SKM-1 treated with dmso at 0.1 percent for 144 hours (cell line): Measurements from ENCODE around the gene AMOTL1.

Source experiments
- DNase-seq: peaks from one replicate; lab custom pipeline; 2025; ENCODE audit not compliant: unreplicated experiment; lab: John Stamatoyannopoulos, UW

AMOTL1 gene

GRCh38 chr11:94814272-94814976 lies 46.3 kb downstream of the AMOTL1 start:
- DNase-seq = no peak

GRCh38 chr11:94815705-94816344 lies 47.7 kb downstream of the AMOTL1 start:
- DNase-seq = no peak

- no peak for DNase-seq
Observed at GRCh38 chr11:94820480-94820879, 52.3 kb downstream of the AMOTL1 start.

DNA sequence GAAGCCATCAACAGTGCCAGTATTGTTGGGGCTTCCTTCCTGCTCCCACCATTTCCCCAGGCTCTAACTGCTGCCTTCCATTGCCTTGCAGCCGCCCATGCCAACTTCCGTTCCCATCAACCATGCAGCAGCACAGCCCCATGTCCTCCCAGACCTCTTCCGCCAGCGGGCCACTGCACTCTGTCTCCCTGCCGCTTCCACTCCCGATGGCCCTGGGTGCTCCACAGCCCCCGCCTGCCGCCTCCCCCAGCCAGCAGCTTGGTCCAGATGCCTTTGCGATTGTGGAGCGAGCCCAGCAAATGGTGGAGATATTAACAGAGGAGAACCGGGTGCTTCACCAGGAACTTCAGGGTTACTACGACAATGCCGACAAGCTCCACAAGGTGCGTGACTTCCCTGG lies 53.3 kb downstream of the AMOTL1 start:
- no peak for DNase-seq

DNA sequence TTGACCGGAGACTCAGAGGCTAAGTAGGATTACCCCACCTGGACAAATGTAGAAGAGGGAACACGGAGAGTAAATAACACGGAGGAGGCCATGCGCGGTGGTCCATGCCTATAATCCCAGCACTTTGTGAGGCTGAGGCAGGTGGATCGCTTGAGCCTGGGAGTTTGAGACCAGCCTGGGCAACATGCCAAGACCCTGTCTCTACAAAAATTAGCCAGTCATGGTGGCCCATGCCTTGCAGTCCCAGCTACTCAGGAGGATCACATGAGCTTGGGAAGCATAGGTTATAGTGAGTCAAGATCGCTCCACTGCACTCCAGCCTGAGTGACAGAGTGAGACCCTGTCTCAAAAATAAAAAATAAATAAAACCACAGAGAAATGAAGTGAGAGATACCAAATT lies 53.9 kb downstream of the AMOTL1 start:
- DNase-seq = no peak

DNA sequence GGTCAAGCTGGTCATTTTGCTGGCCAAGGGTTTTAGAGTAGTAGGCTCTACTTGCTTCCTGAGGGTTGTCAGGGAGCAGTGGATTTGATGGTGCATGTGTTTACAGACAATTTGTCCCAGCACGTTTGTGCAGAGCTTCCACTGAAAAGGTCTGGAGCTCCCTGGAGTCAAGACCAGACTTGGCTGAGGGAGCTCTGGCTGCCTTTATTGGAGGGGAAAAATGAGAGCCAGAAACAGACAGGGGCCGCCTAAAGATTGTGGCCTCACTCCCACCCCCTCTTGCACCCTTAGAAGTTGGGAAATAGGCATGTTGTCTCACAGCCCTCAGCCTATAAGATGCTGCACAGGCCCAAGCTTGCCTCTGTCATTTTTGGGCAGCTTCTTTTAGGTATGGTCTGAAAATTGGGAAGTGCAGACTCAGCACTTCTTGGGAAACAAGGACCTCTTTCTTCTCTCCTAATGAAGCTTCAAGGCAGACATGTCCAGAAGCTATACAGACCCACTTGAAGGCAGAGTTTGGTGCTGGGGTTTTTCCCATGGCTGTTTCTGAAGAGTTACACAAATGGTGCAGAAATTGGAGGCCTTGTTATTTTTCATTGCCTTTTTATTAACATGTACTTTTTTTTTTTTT lies 55.1 kb downstream of the AMOTL1 start:
- no peak for DNase-seq

GRCh38 chr11:94825031-94825430 lies 56.9 kb downstream of the AMOTL1 start:
- DNase-seq = no peak

DNA sequence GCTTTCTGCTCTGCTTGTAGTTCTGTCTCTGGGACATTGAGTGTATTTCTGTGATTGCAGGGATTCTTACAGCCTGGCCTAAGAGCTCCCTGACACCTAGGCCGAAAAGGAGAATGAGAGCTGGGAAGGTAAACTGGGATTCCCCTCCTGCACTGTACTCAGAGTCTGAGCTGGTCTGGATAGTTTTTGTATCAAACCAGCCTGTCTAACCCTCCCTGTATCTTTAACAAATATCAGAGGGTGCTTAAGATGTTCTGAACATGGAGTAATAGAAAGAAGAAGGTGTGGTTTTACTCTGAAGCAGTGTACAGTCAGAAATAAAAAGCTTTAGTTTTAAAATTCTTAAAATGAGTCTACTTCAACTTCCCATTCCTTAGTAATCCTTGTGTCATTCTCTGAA lies 57.3 kb downstream of the AMOTL1 start:
- no peak for DNase-seq

DNA sequence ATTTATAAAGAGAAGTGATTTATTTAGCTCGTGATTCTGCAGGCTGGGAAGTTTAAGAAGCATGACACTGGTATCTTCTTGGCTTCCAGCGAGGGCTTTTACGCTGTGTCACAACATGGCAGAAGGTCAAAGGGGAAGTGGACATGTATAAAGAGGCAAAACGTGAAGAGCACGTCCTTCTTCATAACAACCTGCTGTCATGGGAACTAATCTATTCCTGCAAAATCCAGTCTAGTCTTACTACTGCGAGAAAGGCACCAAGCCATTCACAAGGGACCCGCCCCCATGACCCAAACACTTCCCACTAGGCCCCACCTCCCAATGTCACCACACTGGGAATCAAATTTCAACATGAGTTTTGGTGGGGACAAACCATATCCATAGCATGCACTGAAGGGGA lies 58.3 kb downstream of the AMOTL1 start:
- DNase-seq = no peak

DNA sequence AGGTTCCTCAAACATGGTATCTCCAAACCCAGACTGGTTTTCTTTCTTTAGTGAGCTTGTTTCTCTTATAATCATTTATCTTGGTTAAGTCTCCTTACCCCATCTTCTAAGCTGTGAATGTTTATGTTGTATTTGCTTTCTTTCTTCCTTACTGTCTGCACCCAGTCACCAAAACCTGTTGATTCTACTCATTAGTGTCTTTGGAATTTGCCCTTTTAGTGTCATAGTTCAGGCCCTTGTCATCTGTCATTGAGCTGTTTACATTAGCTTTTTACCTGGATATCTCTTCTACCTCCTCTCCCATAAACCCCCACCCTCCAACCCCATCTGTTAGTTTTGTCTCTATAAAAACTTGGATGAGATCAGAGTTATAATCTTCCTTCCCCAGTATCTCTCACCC lies 59.9 kb downstream of the AMOTL1 start:
- no peak for DNase-seq

- no peak for DNase-seq
Observed at GRCh38 chr11:94830722-94831510, 62.8 kb downstream of the AMOTL1 start.

- DNase-seq = no peak
Observed at GRCh38 chr11:94831529-94831928, 63.4 kb downstream of the AMOTL1 start.

- DNase-seq = no peak
Observed at GRCh38 chr11:94832604-94833235, 64.6 kb downstream of the AMOTL1 start.

GRCh38 chr11:94834911-94835593 lies 66.9 kb downstream of the AMOTL1 start:
- no peak for DNase-seq

- no peak for DNase-seq
Observed at GRCh38 chr11:94835594-94835927, 67.4 kb downstream of the AMOTL1 start.

- DNase-seq = no peak
Observed at GRCh38 chr11:94837317-94837716, 69.2 kb downstream of the AMOTL1 start.

- no peak for DNase-seq
Observed at GRCh38 chr11:94838027-94838731, 70.0 kb downstream of the AMOTL1 start.

GRCh38 chr11:94840209-94840608 lies 72.1 kb downstream of the AMOTL1 start:
- DNase-seq = no peak

DNA sequence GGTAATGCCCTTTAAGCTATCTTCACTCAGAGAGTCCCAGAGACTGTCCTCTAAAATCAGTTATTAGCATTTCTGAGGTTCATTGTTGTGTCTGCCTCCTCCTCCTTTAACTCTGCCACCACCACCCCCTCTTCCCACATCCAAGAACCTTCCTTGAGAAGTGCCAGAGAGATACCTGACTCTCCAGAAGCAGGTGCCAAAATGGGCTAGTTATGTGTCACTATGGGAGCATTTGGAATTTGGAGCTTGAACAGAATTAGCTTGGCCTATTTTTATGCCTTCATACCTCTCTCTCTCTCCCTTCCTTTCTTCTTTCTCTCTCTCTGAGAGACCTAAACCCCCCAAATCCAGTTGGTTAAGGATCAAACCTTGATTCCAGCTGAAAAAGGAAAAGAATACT lies 75.9 kb downstream of the AMOTL1 start:
- no peak for DNase-seq

DNA sequence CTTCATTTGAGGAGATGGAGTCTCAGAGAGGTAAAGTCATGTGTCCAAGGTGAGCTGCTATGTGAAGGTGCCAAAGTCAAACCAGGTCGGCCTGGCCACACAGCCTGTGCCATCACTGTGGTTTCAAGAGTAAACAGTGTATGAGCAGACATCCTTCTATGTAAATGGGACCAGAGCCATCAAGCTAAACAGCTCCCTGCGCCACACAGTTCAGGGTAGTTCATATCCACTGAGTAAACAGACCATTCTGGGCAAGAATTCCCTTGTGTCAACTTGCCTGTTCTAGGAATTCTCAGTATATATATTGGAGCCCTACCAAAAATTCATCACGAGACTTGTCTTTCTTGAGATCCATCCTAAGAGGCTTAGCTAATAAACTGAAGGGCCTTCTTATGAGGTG lies 77.5 kb downstream of the AMOTL1 start:
- no peak for DNase-seq
